GM21381 (cell line): ENCODE results near the gene CFAP157.
"Not testable (repeated sequence)": the region's sequence is repeated elsewhere in the genome, so short reads cannot be mapped to it uniquely, and the experiment has no call there.

Experiments used
- ATAC-seq: cut with Tn5 transposase; IDR thresholded peaks from one replicate; pipeline ENCODE4 v1.9.1; 2021; ENCODE audit warnings: mild to moderate bottlenecking, moderate library complexity; ENCODE audit not compliant: unreplicated experiment

The CFAP157 gene

GRCh38 chr9:127734747-127735529 lies 28.1 kb downstream of the CFAP157 start, which contains the start of gene TOR2A:
Gene TOR2A, minus strand, starts transcription at chr9:127735294. Its CDS starts 24 bp downstream, at chr9:127735270.
- ATAC-seq, result peak; percentile 80

GRCh38 chr9:127735530-127736185 lies 28.9 kb downstream of the CFAP157 start:
- no peak for ATAC-seq

GRCh38 chr9:127738666-127739065 lies 31.9 kb downstream of the CFAP157 start:
- ATAC-seq, result no peak

- ATAC-seq, result no peak
These were observed 33.0 kb downstream of the CFAP157 start for GRCh38 chr9:127739614-127740330.

GRCh38 chr9:127741831-127742434 lies 35.1 kb downstream of the CFAP157 start:
- ATAC-seq, result no peak

GRCh38 chr9:127742435-127743088 lies 35.8 kb downstream of the CFAP157 start:
- no peak for ATAC-seq

GRCh38 chr9:127744398-127745110 lies 37.8 kb downstream of the CFAP157 start:
- no peak for ATAC-seq

GRCh38 chr9:127746959-127747569 lies 40.3 kb downstream of the CFAP157 start:
- no peak for ATAC-seq

- ATAC-seq, result no peak
These were observed 42.5 kb downstream of the CFAP157 start for GRCh38 chr9:127749090-127749787.

GRCh38 chr9:127751269-127752054 lies 44.7 kb downstream of the CFAP157 start:
- ATAC-seq, result no peak

GRCh38 chr9:127753148-127753547 lies 46.4 kb downstream of the CFAP157 start:
- no peak for ATAC-seq

GRCh38 chr9:127753622-127754021 lies 46.8 kb downstream of the CFAP157 start:
- ATAC-seq, result no peak

- no peak for ATAC-seq
These were observed 47.6 kb downstream of the CFAP157 start for GRCh38 chr9:127754099-127755060.

GRCh38 chr9:127755061-127756060 lies 48.6 kb downstream of the CFAP157 start:
- ATAC-seq, result no peak

GRCh38 chr9:127756233-127756632 lies 49.4 kb downstream of the CFAP157 start:
- no peak for ATAC-seq

GRCh38 chr9:127756776-127757175 lies 50.0 kb downstream of the CFAP157 start:
- ATAC-seq, result not testable (repeated sequence)
